Thyroid gland (tissue), 4 donors: ENCODE data around the gene GPC1.

Experiments
- POLR2A ChIP-seq, 2 donors: fragments of 450-650 bp; IDR thresholded peaks; one replicate each; pipeline ENCODE4 v1.6.1; 2017; ENCODE audit warnings: antibody characterized with exemption in 2 of 2, mild to moderate bottlenecking in 2 of 2, moderate library complexity in 1 of 2
- TF ChIP-seq, protein P1 (sequence below), 6 experiments: fragments of 200-600 bp in 3 of 6; fragments of 450-650 bp in 3 of 6; sonication (generic) in 3 of 6; IDR thresholded peaks; one replicate each; pipeline ENCODE4 v1.5.1; 2016 to 2019; ENCODE audit warnings: antibody characterized with exemption in 6 of 6, mild to moderate bottlenecking in 2 of 6, inconsistent platforms in 1 of 6, moderate library complexity in 1 of 6

DNA sequence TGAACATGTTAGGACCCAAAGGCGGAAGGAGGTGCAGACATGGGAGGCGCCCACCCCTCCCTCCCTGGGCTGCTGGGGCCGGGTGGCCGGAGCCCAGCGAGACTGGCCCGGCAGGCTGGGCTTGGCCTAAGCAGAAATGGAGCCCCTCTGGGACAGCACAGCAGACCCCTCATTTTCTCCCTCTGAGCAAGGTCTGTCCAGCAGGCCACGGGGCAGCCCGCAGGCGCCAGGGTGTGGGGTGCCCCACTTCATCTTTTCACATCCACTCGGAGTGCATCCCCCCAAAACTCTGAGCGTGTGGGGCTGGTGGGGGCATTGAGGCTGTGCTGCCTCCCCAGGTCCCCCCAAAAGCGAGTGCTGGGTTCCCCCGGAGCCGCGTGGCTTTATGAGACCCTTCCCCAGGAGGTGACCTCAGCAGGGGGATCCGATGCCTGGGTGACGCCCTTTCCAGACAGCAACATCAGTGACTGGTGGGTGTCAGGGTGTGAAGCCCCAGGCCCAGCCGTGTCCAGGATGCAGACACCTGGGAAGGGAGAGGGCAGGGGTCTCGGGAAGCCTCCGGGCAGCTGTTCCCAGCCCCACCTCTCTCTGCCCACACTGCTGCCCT lies 36.7 kb upstream of the GPC1 start:
- TF ChIP-seq, protein P1, sequence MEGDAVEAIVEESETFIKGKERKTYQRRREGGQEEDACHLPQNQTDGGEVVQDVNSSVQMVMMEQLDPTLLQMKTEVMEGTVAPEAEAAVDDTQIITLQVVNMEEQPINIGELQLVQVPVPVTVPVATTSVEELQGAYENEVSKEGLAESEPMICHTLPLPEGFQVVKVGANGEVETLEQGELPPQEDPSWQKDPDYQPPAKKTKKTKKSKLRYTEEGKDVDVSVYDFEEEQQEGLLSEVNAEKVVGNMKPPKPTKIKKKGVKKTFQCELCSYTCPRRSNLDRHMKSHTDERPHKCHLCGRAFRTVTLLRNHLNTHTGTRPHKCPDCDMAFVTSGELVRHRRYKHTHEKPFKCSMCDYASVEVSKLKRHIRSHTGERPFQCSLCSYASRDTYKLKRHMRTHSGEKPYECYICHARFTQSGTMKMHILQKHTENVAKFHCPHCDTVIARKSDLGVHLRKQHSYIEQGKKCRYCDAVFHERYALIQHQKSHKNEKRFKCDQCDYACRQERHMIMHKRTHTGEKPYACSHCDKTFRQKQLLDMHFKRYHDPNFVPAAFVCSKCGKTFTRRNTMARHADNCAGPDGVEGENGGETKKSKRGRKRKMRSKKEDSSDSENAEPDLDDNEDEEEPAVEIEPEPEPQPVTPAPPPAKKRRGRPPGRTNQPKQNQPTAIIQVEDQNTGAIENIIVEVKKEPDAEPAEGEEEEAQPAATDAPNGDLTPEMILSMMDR (IDR thresholded peaks at IDR 0.05) = no peak
- TF ChIP-seq POLR2A (IDR thresholded peaks at IDR 0.05) = no peak
